Glutamatergic neuron (in vitro differentiated cells): ENCODE results near the gene CTBP2. TPM values are rescaled to one million over a fixed set of nuclear protein-coding genes. Genes with fewer than 3 reads are reported as not detected.

ENCODE experiments used
- DNase-seq: peaks from one replicate; pipeline ENCODE4 v3.0.0; 2022
- H3K27ac Mint-ChIP-seq: one replicate; pipeline ENCODE4 v1.8.0; 2020; ENCODE audit warnings: mild to moderate bottlenecking, mixed read lengths, inconsistent platforms; ENCODE audit not compliant: unreplicated experiment
- H3K27me3 Mint-ChIP-seq: one replicate; pipeline ENCODE4 v1.8.0; 2020; ENCODE audit warnings: mild to moderate bottlenecking, moderate library complexity, mixed read lengths, inconsistent platforms; ENCODE audit not compliant: unreplicated experiment
- H3K36me3 Mint-ChIP-seq: one replicate; pipeline ENCODE4 v1.8.0; 2020; ENCODE audit warnings: mild to moderate bottlenecking, mixed read lengths, inconsistent platforms; ENCODE audit not compliant: unreplicated experiment
- H3K4me1 Mint-ChIP-seq: one replicate; pipeline ENCODE4 v1.8.0; 2020; ENCODE audit warnings: mild to moderate bottlenecking, low read depth, mixed read lengths, inconsistent platforms; ENCODE audit not compliant: unreplicated experiment
- H3K4me3 Mint-ChIP-seq: one replicate; pipeline ENCODE4 v1.8.0; 2020; ENCODE audit warnings: mild to moderate bottlenecking, mixed read lengths, inconsistent platforms; ENCODE audit not compliant: unreplicated experiment
- H3K9me3 Mint-ChIP-seq: one replicate; pipeline ENCODE4 v1.8.0; 2020; ENCODE audit warnings: mild to moderate bottlenecking, moderate library complexity, mixed read lengths, inconsistent platforms; ENCODE audit not compliant: unreplicated experiment
- total RNA-seq: library from RNA; stranded (reverse); fragmentation: NEBNext Ultra II Directional; extraction: Animal tissue kit (Norgen Biotek cat#: 25700); gene quantifications from one replicate; pipeline ENCODE4 v1.2.1, GENCODE V29; 2021; ENCODE audit not compliant: unreplicated experiment
- TF ChIP-seq, protein P1 (sequence below): fragments of 200-600 bp; sonication (generic); IDR thresholded peaks from one replicate; pipeline ENCODE4 v1.5.0; 2021; ENCODE audit not compliant: partially characterized antibody, unreplicated experiment

CTBP2 gene
- total RNA-seq, 1 donor from 2014 or later, result 174 TPM

- Mint-ChIP-seq H3K36me3 (no peaks in the 10 kb centered on the region), H3K27me3 (peaks cover 5% of the 10 kb centered on the region), H3K9me3 (peaks cover 14% of the 10 kb centered on the region), H3K4me1 (peaks cover 49% of the 10 kb centered on the region), H3K4me3 (no peak overlapping the region), H3K27ac (peak overlapping the region; percentile 48)
- DNase-seq, result no peak
- TF ChIP-seq, protein P1, sequence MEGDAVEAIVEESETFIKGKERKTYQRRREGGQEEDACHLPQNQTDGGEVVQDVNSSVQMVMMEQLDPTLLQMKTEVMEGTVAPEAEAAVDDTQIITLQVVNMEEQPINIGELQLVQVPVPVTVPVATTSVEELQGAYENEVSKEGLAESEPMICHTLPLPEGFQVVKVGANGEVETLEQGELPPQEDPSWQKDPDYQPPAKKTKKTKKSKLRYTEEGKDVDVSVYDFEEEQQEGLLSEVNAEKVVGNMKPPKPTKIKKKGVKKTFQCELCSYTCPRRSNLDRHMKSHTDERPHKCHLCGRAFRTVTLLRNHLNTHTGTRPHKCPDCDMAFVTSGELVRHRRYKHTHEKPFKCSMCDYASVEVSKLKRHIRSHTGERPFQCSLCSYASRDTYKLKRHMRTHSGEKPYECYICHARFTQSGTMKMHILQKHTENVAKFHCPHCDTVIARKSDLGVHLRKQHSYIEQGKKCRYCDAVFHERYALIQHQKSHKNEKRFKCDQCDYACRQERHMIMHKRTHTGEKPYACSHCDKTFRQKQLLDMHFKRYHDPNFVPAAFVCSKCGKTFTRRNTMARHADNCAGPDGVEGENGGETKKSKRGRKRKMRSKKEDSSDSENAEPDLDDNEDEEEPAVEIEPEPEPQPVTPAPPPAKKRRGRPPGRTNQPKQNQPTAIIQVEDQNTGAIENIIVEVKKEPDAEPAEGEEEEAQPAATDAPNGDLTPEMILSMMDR, result no peak
Observed at GRCh38 chr10:125067764-125068163, 92.6 kb downstream of the CTBP2 start.

- Mint-ChIP-seq H3K27ac (no peak overlapping the region), H3K27me3 (peaks cover 5% of the 10 kb centered on the region), H3K4me3 (no peak overlapping the region), H3K4me1 (peaks cover 52% of the 10 kb centered on the region), H3K9me3 (peaks cover 16% of the 10 kb centered on the region), H3K36me3 (no peaks in the 10 kb centered on the region)
- TF ChIP-seq, protein P1, result no peak
- no peak for DNase-seq
Observed at GRCh38 chr10:125066764-125067450, 93.5 kb downstream of the CTBP2 start.

DNA sequence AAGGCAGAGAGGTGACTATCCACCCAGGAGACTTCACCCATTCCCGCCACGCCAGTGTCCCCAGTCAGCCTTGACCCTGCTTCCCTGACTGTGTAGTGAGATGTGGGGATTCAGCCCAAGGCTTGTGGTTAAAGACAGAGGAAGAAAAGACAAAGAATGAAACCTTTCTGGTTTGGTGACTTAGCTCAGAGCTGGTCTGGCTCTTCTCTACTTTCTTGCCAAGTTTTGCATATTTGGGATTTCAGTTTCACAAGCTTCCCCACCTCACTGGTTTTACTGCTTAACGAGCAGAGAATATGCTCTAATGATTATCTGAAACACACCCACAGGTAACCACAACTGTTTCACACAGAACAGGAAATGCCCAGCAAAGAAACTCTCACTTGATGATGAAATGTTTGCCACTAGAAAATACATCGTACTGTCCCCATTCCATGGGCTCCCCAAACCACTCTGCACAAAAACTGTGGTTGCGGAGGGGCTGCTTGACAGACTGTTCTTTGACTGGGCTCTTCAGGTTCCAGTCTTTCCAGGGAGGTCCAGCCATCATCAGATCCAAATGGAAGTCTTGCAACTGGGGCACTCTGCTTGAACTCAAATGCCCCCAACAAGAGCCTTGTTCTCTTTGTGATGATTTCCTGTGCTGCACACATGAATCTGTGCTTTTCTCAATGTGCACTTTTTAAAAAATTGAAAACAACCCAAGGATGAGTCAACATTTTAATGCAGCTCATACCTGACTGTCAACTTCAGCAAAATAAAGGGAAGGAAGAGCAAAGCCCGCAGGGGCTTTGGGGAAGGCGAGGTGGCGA is 95.5 kb downstream of the CTBP2 start:
- Mint-ChIP-seq H3K4me3 (no peak overlapping the region), H3K36me3 (no peaks in the 10 kb centered on the region), H3K27me3 (peaks cover 13% of the 10 kb centered on the region), H3K9me3 (peaks cover 20% of the 10 kb centered on the region), H3K4me1 (peaks cover 68% of the 10 kb centered on the region), H3K27ac (no peak overlapping the region)
- DNase-seq, result no peak
- TF ChIP-seq, protein P1, result no peak

GRCh38 chr10:125063256-125063925 is 97.0 kb downstream of the CTBP2 start:
- TF ChIP-seq, protein P1, result no peak
- Mint-ChIP-seq H3K27me3 (peaks cover 18% of the 10 kb centered on the region), H3K4me3 (peak overlapping the region; percentile 83), H3K27ac (peak overlapping the region; percentile 96), H3K4me1 (peaks cover 79% of the 10 kb centered on the region), H3K9me3 (peaks cover 28% of the 10 kb centered on the region), H3K36me3 (no peaks in the 10 kb centered on the region)
- no peak for DNase-seq
